C4-2B (cell line): Measurements from ENCODE around the gene ARHGAP5.

Experiments
- ZFX ChIP-seq: fragments of 450-650 bp; IDR thresholded peaks from 2 replicates; pipeline ENCODE4 v1.6.1; 2017
- TF ChIP-seq, protein P1 (sequence below): fragments of 450-650 bp; conservative IDR thresholded peaks from 2 replicates; pipeline ENCODE4 v1.5.1; 2017; ENCODE audit warnings: mild to moderate bottlenecking

- TF ChIP-seq, protein P1, sequence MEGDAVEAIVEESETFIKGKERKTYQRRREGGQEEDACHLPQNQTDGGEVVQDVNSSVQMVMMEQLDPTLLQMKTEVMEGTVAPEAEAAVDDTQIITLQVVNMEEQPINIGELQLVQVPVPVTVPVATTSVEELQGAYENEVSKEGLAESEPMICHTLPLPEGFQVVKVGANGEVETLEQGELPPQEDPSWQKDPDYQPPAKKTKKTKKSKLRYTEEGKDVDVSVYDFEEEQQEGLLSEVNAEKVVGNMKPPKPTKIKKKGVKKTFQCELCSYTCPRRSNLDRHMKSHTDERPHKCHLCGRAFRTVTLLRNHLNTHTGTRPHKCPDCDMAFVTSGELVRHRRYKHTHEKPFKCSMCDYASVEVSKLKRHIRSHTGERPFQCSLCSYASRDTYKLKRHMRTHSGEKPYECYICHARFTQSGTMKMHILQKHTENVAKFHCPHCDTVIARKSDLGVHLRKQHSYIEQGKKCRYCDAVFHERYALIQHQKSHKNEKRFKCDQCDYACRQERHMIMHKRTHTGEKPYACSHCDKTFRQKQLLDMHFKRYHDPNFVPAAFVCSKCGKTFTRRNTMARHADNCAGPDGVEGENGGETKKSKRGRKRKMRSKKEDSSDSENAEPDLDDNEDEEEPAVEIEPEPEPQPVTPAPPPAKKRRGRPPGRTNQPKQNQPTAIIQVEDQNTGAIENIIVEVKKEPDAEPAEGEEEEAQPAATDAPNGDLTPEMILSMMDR = no peak
- no peak for TF ChIP-seq ZFX
Measured at GRCh38 chr14:32121536-32121935, 44.4 kb downstream of the ARHGAP5 start.
